ENCODE data around the gene MT1X. TPM values are rescaled to one million over a fixed set of nuclear protein-coding genes. Genes with fewer than 3 reads are reported as not detected.
"Not testable (repeated sequence)": the region's sequence is repeated elsewhere in the genome, so short reads cannot be mapped to it uniquely, and the experiment has no call there.

Gene MT1X
- total RNA-seq, 1 experiment from 2014 or later = 374 TPM

GRCh38 chr16:56662357-56663354 lies 19.6 kb upstream of the MT1X start:
- Histone ChIP-seq H3K27me3 (ENCODE audit: low read length) (no peaks in the 10 kb centered on the region), H4K20me1 (ENCODE audit: insufficient read depth, low read depth, low read length) (no peaks in the 10 kb centered on the region), H3K79me2 (ENCODE audit: low read length) (no peaks in the 10 kb centered on the region), H3K9me2 (replicated peaks; ENCODE audit: insufficient read depth, low read length) (no peaks in the 10 kb centered on the region), H2AFZ (ENCODE audit: low read length) (no peak overlapping the region), H3K27ac (ENCODE audit: low read length) (no peak overlapping the region), H3K4me3 (ENCODE audit: low read length) (no peak overlapping the region), H3K4me1 (ENCODE audit: low read length) (peaks cover 12% of the 10 kb centered on the region), H3K9ac (ENCODE audit: low read length) (no peak overlapping the region), H3K36me3 (ENCODE audit: insufficient read depth, low read length) (no peaks in the 10 kb centered on the region), H3K4me2 (ENCODE audit: low read depth, low read length, poor library complexity, severe bottlenecking) (no peak overlapping the region), H3K9me3 (ENCODE audit: low read length) (no peaks in the 10 kb centered on the region)
- no peak for DNase-seq

- Histone ChIP-seq H3K9me3 (ENCODE audit: low read length) (no peaks in the 10 kb centered on the region), H3K79me2 (ENCODE audit: low read length) (no peaks in the 10 kb centered on the region), H3K27me3 (ENCODE audit: low read length) (no peaks in the 10 kb centered on the region), H3K4me3 (ENCODE audit: low read length) (no peak overlapping the region), H4K20me1 (ENCODE audit: insufficient read depth, low read depth, low read length) (no peaks in the 10 kb centered on the region), H3K27ac (ENCODE audit: low read length) (no peak overlapping the region), H2AFZ (ENCODE audit: low read length) (no peak overlapping the region), H3K4me2 (ENCODE audit: low read depth, low read length, poor library complexity, severe bottlenecking) (no peak overlapping the region), H3K9me2 (replicated peaks; ENCODE audit: insufficient read depth, low read length) (no peaks in the 10 kb centered on the region), H3K36me3 (ENCODE audit: insufficient read depth, low read length) (no peaks in the 10 kb centered on the region), H3K4me1 (ENCODE audit: low read length) (peaks cover 3% of the 10 kb centered on the region; the same call in 1 of the 2 replicates), H3K9ac (ENCODE audit: low read length) (no peak overlapping the region)
- DNase-seq = no peak
These were observed 17.8 kb upstream of the MT1X start for GRCh38 chr16:56664506-56664905.

- H3K36me3 ChIP-seq (ENCODE audit: insufficient read depth, low read length); H3K9me3 ChIP-seq (ENCODE audit: low read length); H4K20me1 ChIP-seq (ENCODE audit: insufficient read depth, low read depth, low read length); H3K9me2 ChIP-seq (replicated peaks; ENCODE audit: insufficient read depth, low read length); H3K4me3 ChIP-seq (ENCODE audit: low read length); H3K9ac ChIP-seq (ENCODE audit: low read length); H3K4me1 ChIP-seq (ENCODE audit: low read length); H3K4me2 ChIP-seq (ENCODE audit: low read depth, low read length, poor library complexity, severe bottlenecking); H3K79me2 ChIP-seq (ENCODE audit: low read length); H3K27ac ChIP-seq (ENCODE audit: low read length); H3K27me3 ChIP-seq (ENCODE audit: low read length); DNase-seq; H2AFZ ChIP-seq (ENCODE audit: low read length): not testable (repeated sequence)
These were observed 16.7 kb upstream of the MT1X start for GRCh38 chr16:56665286-56666261.

- Histone ChIP-seq H4K20me1 (ENCODE audit: insufficient read depth, low read depth, low read length) (no peaks in the 10 kb centered on the region), H3K9me2 (replicated peaks; ENCODE audit: insufficient read depth, low read length) (no peaks in the 10 kb centered on the region), H2AFZ (ENCODE audit: low read length) (no peak within 1 kb of the TSS), H3K4me2 (ENCODE audit: low read depth, low read length, poor library complexity, severe bottlenecking) (no peak within 1 kb of the TSS), H3K9me3 (ENCODE audit: low read length) (no peaks in the 10 kb centered on the region), H3K79me2 (ENCODE audit: low read length) (no peaks in the 10 kb centered on the region), H3K9ac (ENCODE audit: low read length) (no peak within 1 kb of the TSS), H3K27ac (ENCODE audit: low read length) (no peak within 1 kb of the TSS), H3K27me3 (ENCODE audit: low read length) (0 out of 2 replicates have a peak, but pooled peaks cover 2% of the 10 kb centered on the region), H3K36me3 (ENCODE audit: insufficient read depth, low read length) (no peaks in the 10 kb centered on the region), H3K4me1 (ENCODE audit: low read length) (peaks cover 9% of the 10 kb centered on the region), H3K4me3 (ENCODE audit: low read length) (no peak within 1 kb of the TSS)
- no peak for DNase-seq
These were observed 14.4 kb upstream of the MT1X start, which contains the start of gene MT1G for GRCh38 chr16:56667581-56668571. MT1G (minus strand) TSS chr16:56668065; CDS start chr16:56667993, 72 bp downstream.

GRCh38 chr16:56669005-56669839 lies 13.0 kb upstream of the MT1X start, which contains the start of gene MT1H:
MT1H (plus strand) TSS chr16:56669814; CDS start chr16:56669885, 71 bp downstream.
- H3K9me2 ChIP-seq (replicated peaks; ENCODE audit: insufficient read depth, low read length) = no peaks in the 10 kb centered on the region
- H3K9ac ChIP-seq (ENCODE audit: low read length) = peak within 1 kb of the TSS; percentile 2; the same call in 1 of the 2 replicates
- H3K4me1 ChIP-seq (ENCODE audit: low read length) = peaks cover 13% of the 10 kb centered on the region
- no peak within 1 kb of the TSS; the same call in 1 of the 2 replicates for H3K4me3 ChIP-seq (ENCODE audit: low read length)
- H4K20me1 ChIP-seq (ENCODE audit: insufficient read depth, low read depth, low read length) = no peaks in the 10 kb centered on the region
- H3K79me2 ChIP-seq (ENCODE audit: low read length) = no peaks in the 10 kb centered on the region
- no peak within 1 kb of the TSS for H3K27ac ChIP-seq (ENCODE audit: low read length)
- DNase-seq = peak; percentile 64
- no peaks in the 10 kb centered on the region for H3K9me3 ChIP-seq (ENCODE audit: low read length)
- H3K36me3 ChIP-seq (ENCODE audit: insufficient read depth, low read length) = no peaks in the 10 kb centered on the region
- H3K27me3 ChIP-seq (ENCODE audit: low read length) = 0 out of 2 replicates have a peak, but pooled peaks cover 2% of the 10 kb centered on the region
- H3K4me2 ChIP-seq (ENCODE audit: low read depth, low read length, poor library complexity, severe bottlenecking) = peak within 1 kb of the TSS; percentile 13
- H2AFZ ChIP-seq (ENCODE audit: low read length) = peak within 1 kb of the TSS; percentile 24; the same call in 1 of the 2 replicates

DNA sequence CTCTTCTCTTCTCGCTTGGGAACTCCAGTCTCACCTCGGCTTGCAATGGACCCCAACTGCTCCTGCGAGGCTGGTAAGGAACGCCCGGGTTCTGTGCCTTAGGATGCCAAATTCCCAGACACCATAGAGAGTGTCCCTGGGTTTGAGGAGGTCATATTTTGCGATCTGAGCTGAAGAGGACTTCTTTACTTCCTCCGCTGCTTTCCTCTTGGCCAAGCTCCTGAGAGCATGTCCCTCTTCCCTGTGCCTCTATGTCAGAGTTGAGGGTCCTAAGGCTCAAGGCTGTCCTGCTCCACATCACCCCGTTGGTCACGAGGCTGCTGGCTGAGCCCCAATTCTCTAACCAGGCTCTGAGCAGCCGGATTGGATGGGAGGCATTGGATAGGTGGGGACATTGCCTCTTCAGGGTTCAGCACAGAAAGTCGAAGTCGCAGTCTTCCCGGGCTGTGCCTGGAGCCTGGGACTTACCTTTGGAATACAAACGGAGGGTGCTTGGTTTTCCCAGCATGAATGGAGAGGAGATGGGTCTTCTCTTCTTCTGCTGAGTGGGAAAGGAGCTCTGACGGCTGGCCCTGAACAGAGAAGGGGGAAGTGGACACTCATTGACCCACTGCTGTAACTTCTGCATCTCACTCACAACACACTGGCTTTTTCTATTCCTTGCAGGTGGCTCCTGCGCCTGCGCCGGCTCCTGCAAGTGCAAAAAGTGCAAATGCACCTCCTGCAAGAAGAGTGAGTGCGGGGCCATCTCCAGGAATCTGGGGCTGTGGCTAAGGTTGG lies 12.2 kb upstream of the MT1X start:
- Histone ChIP-seq H3K4me2 (ENCODE audit: low read depth, low read length, poor library complexity, severe bottlenecking) (peak overlapping the region; percentile 13), H3K9me2 (replicated peaks; ENCODE audit: insufficient read depth, low read length) (no peaks in the 10 kb centered on the region), H3K79me2 (ENCODE audit: low read length) (no peaks in the 10 kb centered on the region), H3K9ac (ENCODE audit: low read length) (peak overlapping the region; percentile 2; the same call in 1 of the 2 replicates), H3K27ac (ENCODE audit: low read length) (no peak overlapping the region), H3K4me1 (ENCODE audit: low read length) (peaks cover 19% of the 10 kb centered on the region), H3K36me3 (ENCODE audit: insufficient read depth, low read length) (no peaks in the 10 kb centered on the region), H3K9me3 (ENCODE audit: low read length) (no peaks in the 10 kb centered on the region), H4K20me1 (ENCODE audit: insufficient read depth, low read depth, low read length) (no peaks in the 10 kb centered on the region), H2AFZ (ENCODE audit: low read length) (peak overlapping the region; percentile 24; the same call in 1 of the 2 replicates), H3K4me3 (ENCODE audit: low read length) (no peak overlapping the region; the same call in 1 of the 2 replicates), H3K27me3 (ENCODE audit: low read length) (0 out of 2 replicates have a peak, but pooled peaks cover 2% of the 10 kb centered on the region)
- DNase-seq = no peak
